ENCODE results near the gene HPCAL1. TPM values are rescaled to one million over a fixed set of nuclear protein-coding genes. Genes with fewer than 3 reads are reported as not detected.
A peak's percentile ranks its signal among the peaks of the same experiment; 100 is the strongest.

Gene HPCAL1
- total and polyA plus RNA-seq, 4 donors, result 28.2 to 159 (median 95.0) TPM

- Histone ChIP-seq H3K27me3 (ENCODE audit: control insufficient read depth, insufficient read depth, low read length) (no peaks in the 10 kb centered on the region), H3K4me3 (ENCODE audit: low read depth, low read length) (no peak overlapping the region), H3K36me3 (ENCODE audit: control insufficient read depth, insufficient read depth, low read length) (no peaks in the 10 kb centered on the region), H3K9me3 (ENCODE audit: control insufficient read depth, insufficient read depth, low read length) (no peaks in the 10 kb centered on the region), H3K4me1 (ENCODE audit: control insufficient read depth, insufficient read depth, low read length) (peaks cover 30% of the 10 kb centered on the region), H3K27ac (ENCODE audit: low read depth, low read length) (no peak overlapping the region)
- 75% methylated on average over 5 of the region's 7 CpGs for WGBS (ENCODE audit: insufficient coverage)
- DNase-seq (ENCODE audit: low read depth in 4 of 6, low spot score in 6 of 6), result no peak
These were observed 5.0 kb downstream of the HPCAL1 start for GRCh38 chr2:10307561-10308156.

GRCh38 chr2:10308866-10309265 lies 6.2 kb downstream of the HPCAL1 start:
- H3K36me3 ChIP-seq (ENCODE audit: control insufficient read depth, insufficient read depth, low read length), result no peaks in the 10 kb centered on the region
- H3K4me3 ChIP-seq (ENCODE audit: low read depth, low read length), result no peak overlapping the region
- no peaks in the 10 kb centered on the region for H3K9me3 ChIP-seq (ENCODE audit: control insufficient read depth, insufficient read depth, low read length)
- no peak for DNase-seq (ENCODE audit: low read depth in 4 of 6, low spot score in 6 of 6)
- H3K27me3 ChIP-seq (ENCODE audit: control insufficient read depth, insufficient read depth, low read length), result no peaks in the 10 kb centered on the region
- no peak overlapping the region for H3K27ac ChIP-seq (ENCODE audit: low read depth, low read length)
- 90% methylated on average over 2 of the region's 2 CpGs for WGBS (ENCODE audit: insufficient coverage)
- H3K4me1 ChIP-seq (ENCODE audit: control insufficient read depth, insufficient read depth, low read length), result peaks cover 22% of the 10 kb centered on the region

- 75% methylated on average over 1 of the region's 3 CpGs for whole genome bisulfite sequencing (ENCODE audit: insufficient coverage)
- DNase-seq (ENCODE audit: low read depth in 4 of 6, low spot score in 6 of 6), result no peak
- Histone ChIP-seq H3K4me3 (ENCODE audit: low read depth, low read length) (no peak overlapping the region), H3K9me3 (ENCODE audit: control insufficient read depth, insufficient read depth, low read length) (no peaks in the 10 kb centered on the region), H3K4me1 (ENCODE audit: control insufficient read depth, insufficient read depth, low read length) (peaks cover 19% of the 10 kb centered on the region), H3K27me3 (ENCODE audit: control insufficient read depth, insufficient read depth, low read length) (no peaks in the 10 kb centered on the region), H3K36me3 (ENCODE audit: control insufficient read depth, insufficient read depth, low read length) (no peaks in the 10 kb centered on the region), H3K27ac (ENCODE audit: low read depth, low read length) (no peak overlapping the region)
These were observed 6.6 kb downstream of the HPCAL1 start for GRCh38 chr2:10309286-10309685.

- H3K36me3 ChIP-seq (ENCODE audit: control insufficient read depth, insufficient read depth, low read length), result no peaks in the 10 kb centered on the region
- no peaks in the 10 kb centered on the region for H3K9me3 ChIP-seq (ENCODE audit: control insufficient read depth, insufficient read depth, low read length)
- peak in 2 of 6 donors; percentile 58 to 60 for DNase-seq (ENCODE audit: low read depth in 4 of 6, low spot score in 6 of 6)
- H3K4me3 ChIP-seq (ENCODE audit: low read depth, low read length), result no peak overlapping the region
- no peak overlapping the region for H3K27ac ChIP-seq (ENCODE audit: low read depth, low read length)
- H3K27me3 ChIP-seq (ENCODE audit: control insufficient read depth, insufficient read depth, low read length), result no peaks in the 10 kb centered on the region
- H3K4me1 ChIP-seq (ENCODE audit: control insufficient read depth, insufficient read depth, low read length), result peaks cover 10% of the 10 kb centered on the region
- 71% methylated on average over 13 of the region's 14 CpGs for WGBS (ENCODE audit: insufficient coverage)
These were observed 7.7 kb downstream of the HPCAL1 start for GRCh38 chr2:10310309-10310888.

GRCh38 chr2:10311736-10312135 lies 9.0 kb downstream of the HPCAL1 start:
- Histone ChIP-seq H3K27ac (ENCODE audit: low read depth, low read length) (no peak overlapping the region), H3K36me3 (ENCODE audit: control insufficient read depth, insufficient read depth, low read length) (no peaks in the 10 kb centered on the region), H3K9me3 (ENCODE audit: control insufficient read depth, insufficient read depth, low read length) (no peaks in the 10 kb centered on the region), H3K4me1 (ENCODE audit: control insufficient read depth, insufficient read depth, low read length) (peaks cover 4% of the 10 kb centered on the region), H3K27me3 (ENCODE audit: control insufficient read depth, insufficient read depth, low read length) (no peaks in the 10 kb centered on the region), H3K4me3 (ENCODE audit: low read depth, low read length) (no peak overlapping the region)
- DNase-seq (ENCODE audit: low read depth in 4 of 6, low spot score in 6 of 6), result no peak
- WGBS (ENCODE audit: insufficient coverage), result 69% methylated on average over 4 of the region's 4 CpGs

- Histone ChIP-seq H3K9me3 (ENCODE audit: control insufficient read depth, insufficient read depth, low read length) (no peaks in the 10 kb centered on the region), H3K4me3 (ENCODE audit: low read depth, low read length) (no peak overlapping the region), H3K27me3 (ENCODE audit: control insufficient read depth, insufficient read depth, low read length) (no peaks in the 10 kb centered on the region), H3K36me3 (ENCODE audit: control insufficient read depth, insufficient read depth, low read length) (no peaks in the 10 kb centered on the region), H3K4me1 (ENCODE audit: control insufficient read depth, insufficient read depth, low read length) (peaks cover 4% of the 10 kb centered on the region), H3K27ac (ENCODE audit: low read depth, low read length) (no peak overlapping the region)
- DNase-seq (ENCODE audit: low read depth in 4 of 6, low spot score in 6 of 6), result no peak
- 90% methylated on average over 5 of the region's 5 CpGs for WGBS (ENCODE audit: insufficient coverage)
These were observed 9.8 kb downstream of the HPCAL1 start for GRCh38 chr2:10312437-10312957.

- H3K27ac ChIP-seq (ENCODE audit: low read depth, low read length), result no peak overlapping the region
- no peaks in the 10 kb centered on the region for H3K27me3 ChIP-seq (ENCODE audit: control insufficient read depth, insufficient read depth, low read length)
- DNase-seq (ENCODE audit: low read depth in 4 of 6, low spot score in 6 of 6), result no peak
- no peak overlapping the region for H3K4me3 ChIP-seq (ENCODE audit: low read depth, low read length)
- peaks cover 9% of the 10 kb centered on the region for H3K4me1 ChIP-seq (ENCODE audit: control insufficient read depth, insufficient read depth, low read length)
- WGBS (ENCODE audit: insufficient coverage), result 100% methylated on average over 1 of the region's 6 CpGs
- no peaks in the 10 kb centered on the region for H3K9me3 ChIP-seq (ENCODE audit: control insufficient read depth, insufficient read depth, low read length)
- H3K36me3 ChIP-seq (ENCODE audit: control insufficient read depth, insufficient read depth, low read length), result no peaks in the 10 kb centered on the region
These were observed 13.6 kb downstream of the HPCAL1 start for GRCh38 chr2:10316336-10316735.

GRCh38 chr2:10316860-10317259 lies 14.2 kb downstream of the HPCAL1 start:
- DNase-seq (ENCODE audit: low read depth in 4 of 6, low spot score in 6 of 6), result peak in 1 of 6 donors; percentile 68

GRCh38 chr2:10317646-10318045 lies 14.9 kb downstream of the HPCAL1 start:
- 48% methylated on average over 3 of the region's 5 CpGs for WGBS (ENCODE audit: insufficient coverage)
- Histone ChIP-seq H3K4me1 (ENCODE audit: control insufficient read depth, insufficient read depth, low read length) (peaks cover 9% of the 10 kb centered on the region), H3K27me3 (ENCODE audit: control insufficient read depth, insufficient read depth, low read length) (no peaks in the 10 kb centered on the region), H3K27ac (ENCODE audit: low read depth, low read length) (no peak overlapping the region), H3K9me3 (ENCODE audit: control insufficient read depth, insufficient read depth, low read length) (no peaks in the 10 kb centered on the region), H3K4me3 (ENCODE audit: low read depth, low read length) (no peak overlapping the region), H3K36me3 (ENCODE audit: control insufficient read depth, insufficient read depth, low read length) (no peaks in the 10 kb centered on the region)
- DNase-seq (ENCODE audit: low read depth in 4 of 6, low spot score in 6 of 6), result no peak

More at GRCh38 chr2:10316860-10317259, 14.2 kb downstream of the HPCAL1 start:
- Histone ChIP-seq H3K4me1 (ENCODE audit: control insufficient read depth, insufficient read depth, low read length) (peaks cover 9% of the 10 kb centered on the region), H3K27me3 (ENCODE audit: control insufficient read depth, insufficient read depth, low read length) (no peaks in the 10 kb centered on the region), H3K27ac (ENCODE audit: low read depth, low read length) (no peak overlapping the region), H3K9me3 (ENCODE audit: control insufficient read depth, insufficient read depth, low read length) (no peaks in the 10 kb centered on the region), H3K36me3 (ENCODE audit: control insufficient read depth, insufficient read depth, low read length) (no peaks in the 10 kb centered on the region), H3K4me3 (ENCODE audit: low read depth, low read length) (no peak overlapping the region)
- WGBS (ENCODE audit: insufficient coverage), result 57% methylated on average over 4 of the region's 7 CpGs

GRCh38 chr2:10318345-10318744 lies 15.6 kb downstream of the HPCAL1 start:
- DNase-seq (ENCODE audit: low read depth in 4 of 6, low spot score in 6 of 6), result no peak
- Histone ChIP-seq H3K36me3 (ENCODE audit: control insufficient read depth, insufficient read depth, low read length) (no peaks in the 10 kb centered on the region), H3K4me3 (ENCODE audit: low read depth, low read length) (no peak overlapping the region), H3K27me3 (ENCODE audit: control insufficient read depth, insufficient read depth, low read length) (no peaks in the 10 kb centered on the region), H3K9me3 (ENCODE audit: control insufficient read depth, insufficient read depth, low read length) (no peaks in the 10 kb centered on the region), H3K27ac (ENCODE audit: low read depth, low read length) (no peak overlapping the region), H3K4me1 (ENCODE audit: control insufficient read depth, insufficient read depth, low read length) (peaks cover 9% of the 10 kb centered on the region)
- WGBS (ENCODE audit: insufficient coverage), result 93% methylated on average over 10 of the region's 13 CpGs

Measured in spinal cord (tissue), 10 donors.